Measurements from ENCODE around the gene RFX6. TPM values are rescaled to one million over a fixed set of nuclear protein-coding genes. Genes with fewer than 3 reads are reported as not detected.
A peak's percentile ranks its signal among the peaks of the same experiment; 100 is the strongest.
"Not testable (repeated sequence)": the region's sequence is repeated elsewhere in the genome, so short reads cannot be mapped to it uniquely, and the experiment has no call there.

RFX6 gene
- 1 to 10 TPM in 1 of 2 donors, not detected in 1; 1.5 TPM for total RNA-seq
- under 1 TPM in 1 of 2 donors, not detected in 1; 0.01 TPM for polyA plus RNA-seq
- long read RNA-seq, donor 1: 0 reads
- long read RNA-seq, donor 2: 0 reads
- long read RNA-seq, donor 3: 0 reads
- long read RNA-seq, donor 4: 0 reads
- long read RNA-seq, donor 5: 0 reads

- Histone ChIP-seq H3K36me3 (ENCODE audit: control insufficient read depth in 4 of 4, insufficient read depth in 4 of 4, low read length in 4 of 4) (no peaks in the 10 kb centered on the region), H3K27me3 (ENCODE audit: control insufficient read depth in 3 of 3, insufficient read depth in 3 of 3, low read length in 2 of 3) (peaks cover 0 to 32% (median 29%) of the 10 kb centered on the region in 3 donors), H3K27ac (ENCODE audit: low read depth in 1 of 2, low read length in 1 of 2) (no peak within 1 kb of the TSS), H3K4me3 (no peak within 1 kb of the TSS), H3K4me1 (ENCODE audit: control insufficient read depth in 5 of 5, insufficient read depth in 5 of 5, low read length in 5 of 5) (peaks cover 0 to 16% (median 5%) of the 10 kb centered on the region in 5 donors), H3K9me3 (ENCODE audit: control insufficient read depth in 4 of 4, insufficient read depth in 3 of 4, low read length in 3 of 4) (peaks cover 0 to 3% (median 0%) of the 10 kb centered on the region in 4 donors), H3K9ac (ENCODE audit: insufficient read depth in 1 of 2, low read length in 2 of 2) (peak within 1 kb of the TSS in 1 of 2 donors; percentile 37)
- WGBS, 2 donors: 1 to 3% methylated on average over 71 to 73 of the region's 73 CpGs
- DNase-seq (peak in 2 of 3 donors; percentile 6 to 17), ATAC-seq (ENCODE audit: insufficient read depth, low FRiP score) (peak; percentile 53)
- no peak for TF ChIP-seq CTCF (IDR thresholded peaks at IDR 0.05; ENCODE audit: control extremely low read depth, extremely low read depth)
These were observed at the start of gene RFX6 for GRCh38 chr6:116876635-116877611. Gene RFX6, plus strand, starts transcription at chr6:116877242. Its CDS starts 34 bp downstream, at chr6:116877276.

GRCh38 chr6:116827561-116828240, 49.3 kb upstream of the RFX6 start:
- no peaks in the 10 kb centered on the region for H3K9me3 ChIP-seq (ENCODE audit: control insufficient read depth in 4 of 4, insufficient read depth in 3 of 4, low read length in 3 of 4)
- peaks cover 0 to 12% (median 0%) of the 10 kb centered on the region in 5 donors for H3K4me1 ChIP-seq (ENCODE audit: control insufficient read depth in 5 of 5, insufficient read depth in 5 of 5, low read length in 5 of 5)
- H3K27me3 ChIP-seq (ENCODE audit: control insufficient read depth in 3 of 3, insufficient read depth in 3 of 3, low read length in 2 of 3): no peaks in the 10 kb centered on the region
- no peak overlapping the region for H3K27ac ChIP-seq (ENCODE audit: low read depth in 1 of 2, low read length in 1 of 2)
- H3K9ac ChIP-seq (ENCODE audit: insufficient read depth in 1 of 2, low read length in 2 of 2): no peak overlapping the region
- TF ChIP-seq CTCF (IDR thresholded peaks at IDR 0.05; ENCODE audit: control extremely low read depth, extremely low read depth): no peak
- 46 to 64% methylated on average over 2 of the region's 2 CpGs for WGBS, 2 donors
- ATAC-seq (ENCODE audit: insufficient read depth, low FRiP score): no peak
- no peak overlapping the region for H3K4me3 ChIP-seq
- DNase-seq: no peak
- H3K36me3 ChIP-seq (ENCODE audit: control insufficient read depth in 4 of 4, insufficient read depth in 4 of 4, low read length in 4 of 4): no peaks in the 10 kb centered on the region

GRCh38 chr6:116828983-116829382, 48.1 kb upstream of the RFX6 start, which contains the start of gene GPRC6A:
Gene GPRC6A, minus strand, starts transcription at chr6:116829083. Its CDS starts 70 bp downstream, at chr6:116829013.
- no peak for DNase-seq
- 51 to 68% methylated on average over 2 of the region's 2 CpGs for WGBS, 2 donors
- H3K9ac ChIP-seq (ENCODE audit: insufficient read depth in 1 of 2, low read length in 2 of 2): no peak within 1 kb of the TSS

GRCh38 chr6:116834526-116834925, 42.5 kb upstream of the RFX6 start:
- not testable (repeated sequence) for DNase-seq; H3K4me1 ChIP-seq (ENCODE audit: control insufficient read depth in 5 of 5, insufficient read depth in 5 of 5, low read length in 5 of 5); H3K9ac ChIP-seq (ENCODE audit: insufficient read depth in 1 of 2, low read length in 2 of 2); ATAC-seq (ENCODE audit: insufficient read depth, low FRiP score); H3K9me3 ChIP-seq (ENCODE audit: control insufficient read depth in 4 of 4, insufficient read depth in 3 of 4, low read length in 3 of 4); H3K27ac ChIP-seq (ENCODE audit: low read depth in 1 of 2, low read length in 1 of 2); H3K4me3 ChIP-seq; H3K27me3 ChIP-seq (ENCODE audit: control insufficient read depth in 3 of 3, insufficient read depth in 3 of 3, low read length in 2 of 3); H3K36me3 ChIP-seq (ENCODE audit: control insufficient read depth in 4 of 4, insufficient read depth in 4 of 4, low read length in 4 of 4)
- WGBS, 2 donors: 92 to 95% methylated on average over 2 of the region's 2 CpGs

More at GRCh38 chr6:116828983-116829382, 48.1 kb upstream of the RFX6 start, which contains the start of gene GPRC6A:
- H3K27ac ChIP-seq (ENCODE audit: low read depth in 1 of 2, low read length in 1 of 2): no peak within 1 kb of the TSS
- no peaks in the 10 kb centered on the region for H3K36me3 ChIP-seq (ENCODE audit: control insufficient read depth in 4 of 4, insufficient read depth in 4 of 4, low read length in 4 of 4)
- no peaks in the 10 kb centered on the region for H3K9me3 ChIP-seq (ENCODE audit: control insufficient read depth in 4 of 4, insufficient read depth in 3 of 4, low read length in 3 of 4)
- peaks cover 0 to 12% (median 0%) of the 10 kb centered on the region in 5 donors for H3K4me1 ChIP-seq (ENCODE audit: control insufficient read depth in 5 of 5, insufficient read depth in 5 of 5, low read length in 5 of 5)
- no peak for ATAC-seq (ENCODE audit: insufficient read depth, low FRiP score)
- H3K27me3 ChIP-seq (ENCODE audit: control insufficient read depth in 3 of 3, insufficient read depth in 3 of 3, low read length in 2 of 3): no peaks in the 10 kb centered on the region
- TF ChIP-seq CTCF (IDR thresholded peaks at IDR 0.05; ENCODE audit: control extremely low read depth, extremely low read depth): no peak
- H3K4me3 ChIP-seq: no peak within 1 kb of the TSS
